NB4 (cell line): ENCODE data around the gene CPZ.

Source experiments
- MYC ChIP-seq: IDR thresholded peaks from 2 replicates; pipeline ENCODE4 v1.6.1; 2011; ENCODE audit warnings: low read depth, low read length
- POLR2A ChIP-seq: IDR thresholded peaks from 2 replicates; pipeline ENCODE4 v1.6.1; 2011; ENCODE audit warnings: mild to moderate bottlenecking; ENCODE audit not compliant: insufficient read length; ENCODE audit errors: extremely low read depth
- TF ChIP-seq, protein P1 (sequence below): IDR thresholded peaks from one replicate; pipeline ENCODE4 v1.5.1; 2012; ENCODE audit warnings: low read depth, low read length
- TF ChIP-seq, protein P2 (sequence below): IDR thresholded peaks from 2 replicates; pipeline ENCODE4 v1.6.1; 2011; ENCODE audit warnings: low read depth, low read length

DNA sequence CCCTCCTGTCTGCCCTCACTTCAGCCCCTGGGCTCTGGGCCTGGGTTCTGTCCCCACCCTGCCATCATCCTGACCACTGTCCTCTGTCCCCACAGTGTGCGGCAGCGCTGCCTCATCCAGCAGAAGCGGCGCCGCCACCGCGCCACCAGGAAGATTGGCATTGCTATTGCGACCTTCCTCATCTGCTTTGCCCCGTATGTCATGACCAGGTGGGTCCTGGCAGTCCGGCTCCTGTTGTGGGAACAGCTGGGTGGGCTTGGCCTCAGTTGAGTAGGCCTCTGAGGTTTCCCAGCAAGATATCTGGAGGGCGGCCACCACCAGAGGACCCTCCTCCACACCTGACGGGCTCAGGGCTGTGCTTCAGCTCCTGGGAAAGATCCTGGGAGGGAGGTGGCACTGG, 10.1 kb upstream of the CPZ start:
- TF ChIP-seq, protein P1, sequence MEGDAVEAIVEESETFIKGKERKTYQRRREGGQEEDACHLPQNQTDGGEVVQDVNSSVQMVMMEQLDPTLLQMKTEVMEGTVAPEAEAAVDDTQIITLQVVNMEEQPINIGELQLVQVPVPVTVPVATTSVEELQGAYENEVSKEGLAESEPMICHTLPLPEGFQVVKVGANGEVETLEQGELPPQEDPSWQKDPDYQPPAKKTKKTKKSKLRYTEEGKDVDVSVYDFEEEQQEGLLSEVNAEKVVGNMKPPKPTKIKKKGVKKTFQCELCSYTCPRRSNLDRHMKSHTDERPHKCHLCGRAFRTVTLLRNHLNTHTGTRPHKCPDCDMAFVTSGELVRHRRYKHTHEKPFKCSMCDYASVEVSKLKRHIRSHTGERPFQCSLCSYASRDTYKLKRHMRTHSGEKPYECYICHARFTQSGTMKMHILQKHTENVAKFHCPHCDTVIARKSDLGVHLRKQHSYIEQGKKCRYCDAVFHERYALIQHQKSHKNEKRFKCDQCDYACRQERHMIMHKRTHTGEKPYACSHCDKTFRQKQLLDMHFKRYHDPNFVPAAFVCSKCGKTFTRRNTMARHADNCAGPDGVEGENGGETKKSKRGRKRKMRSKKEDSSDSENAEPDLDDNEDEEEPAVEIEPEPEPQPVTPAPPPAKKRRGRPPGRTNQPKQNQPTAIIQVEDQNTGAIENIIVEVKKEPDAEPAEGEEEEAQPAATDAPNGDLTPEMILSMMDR: no peak
- TF ChIP-seq POLR2A (no peak), MYC (no peak)
- TF ChIP-seq, protein P2, sequence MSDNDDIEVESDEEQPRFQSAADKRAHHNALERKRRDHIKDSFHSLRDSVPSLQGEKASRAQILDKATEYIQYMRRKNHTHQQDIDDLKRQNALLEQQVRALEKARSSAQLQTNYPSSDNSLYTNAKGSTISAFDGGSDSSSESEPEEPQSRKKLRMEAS: no peak
